Measurements from ENCODE around the gene EVA1C. TPM values are rescaled to one million over a fixed set of nuclear protein-coding genes. Genes with fewer than 3 reads are reported as not detected.
"Not testable (repeated sequence)": the region's sequence is repeated elsewhere in the genome, so short reads cannot be mapped to it uniquely, and the experiment has no call there.

Gene EVA1C
- total RNA-seq, 1 donor from 2014 or later, result 55.3 TPM

- not testable (repeated sequence) for DNase-seq (ENCODE audit: low spot score)
These were observed 21.8 kb upstream of the EVA1C start for GRCh38 chr21:32390537-32391224.

DNA sequence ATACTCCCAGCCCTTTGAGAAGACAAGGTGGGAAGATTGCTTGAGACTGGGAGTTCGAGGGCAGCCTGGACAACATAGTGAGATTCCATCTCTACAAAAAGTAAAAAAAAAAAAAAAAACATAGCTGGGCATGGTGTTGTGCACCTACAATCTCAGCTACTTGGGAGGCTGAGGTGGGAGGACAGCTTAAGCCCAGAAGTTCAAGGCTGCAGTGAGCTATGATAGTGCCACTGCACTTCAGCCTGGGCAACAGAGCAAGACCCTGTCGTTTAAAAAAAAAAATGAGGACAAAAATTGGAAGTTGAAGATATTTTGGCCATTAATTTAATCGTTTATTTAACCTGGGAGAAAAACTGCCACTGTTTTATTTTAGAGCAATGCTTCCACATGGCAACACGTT is 20.8 kb upstream of the EVA1C start:
- no peak for DNase-seq (ENCODE audit: low spot score)

DNA sequence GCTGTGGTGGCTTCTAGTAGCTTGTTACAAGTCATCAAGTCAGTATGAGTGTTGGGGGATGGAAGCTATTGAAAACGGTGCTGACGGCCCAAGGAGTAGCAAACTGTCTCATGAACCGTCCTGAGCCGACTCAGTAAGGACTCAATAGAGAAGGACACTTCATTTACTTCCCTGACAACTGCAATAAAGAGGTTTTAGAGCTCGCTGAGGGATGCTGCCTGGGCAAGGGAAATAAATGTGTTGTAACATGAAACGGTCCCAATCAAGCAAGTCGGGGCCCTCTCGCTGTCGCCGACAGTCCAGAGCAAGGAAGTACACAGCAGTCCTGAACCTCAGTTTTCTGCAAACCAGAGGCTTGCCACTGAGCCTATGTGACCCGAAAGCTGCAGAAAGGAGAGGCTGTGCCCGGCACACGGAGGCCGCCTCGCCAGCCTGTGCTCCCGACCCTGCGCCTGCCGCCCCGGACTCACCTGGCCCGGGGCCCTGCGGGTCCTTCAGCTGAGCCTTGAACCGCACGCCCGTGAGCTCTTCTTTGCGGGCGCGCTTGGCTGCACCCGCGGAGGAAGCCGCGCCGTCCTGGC is 20.1 kb upstream of the EVA1C start:
- DNase-seq (ENCODE audit: low spot score), result no peak

GRCh38 chr21:32392880-32393676 is 19.4 kb upstream of the EVA1C start, which contains the start of gene URB1:
Gene URB1 (minus strand): TSS chr21:32393012. CDS start chr21:32392910, 102 bp downstream.
- peak; percentile 97 for DNase-seq (ENCODE audit: low spot score)

- no peak for DNase-seq (ENCODE audit: low spot score)
These were observed 18.9 kb upstream of the EVA1C start for GRCh38 chr21:32393677-32394001.

DNA sequence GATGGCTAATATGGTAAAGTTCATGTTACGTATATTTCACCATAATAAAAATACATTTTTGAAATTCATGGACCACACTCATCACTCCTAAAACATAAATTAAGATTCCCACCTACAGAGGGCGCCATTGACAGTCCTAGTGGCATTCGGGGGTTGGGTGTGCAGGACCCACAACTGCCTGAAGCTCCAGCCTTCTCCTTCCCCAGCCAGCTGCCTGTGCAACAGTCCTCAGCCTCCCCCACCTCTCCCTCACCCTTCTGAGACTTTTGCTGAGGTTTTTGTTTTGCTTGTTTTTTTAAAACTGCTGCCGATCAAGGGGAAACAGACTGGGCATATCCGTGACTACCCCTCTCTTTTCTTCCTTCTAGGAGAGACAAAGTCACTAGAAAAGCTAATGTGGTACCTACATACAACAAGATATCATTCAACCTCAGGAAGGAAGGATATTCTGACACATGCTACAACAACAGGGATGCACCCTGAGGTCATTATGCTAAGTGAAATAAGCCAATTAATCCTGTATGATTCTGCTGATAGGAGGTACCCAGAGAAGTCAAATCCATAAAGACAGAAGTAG is 9.2 kb upstream of the EVA1C start:
- DNase-seq (ENCODE audit: low spot score), result no peak

DNA sequence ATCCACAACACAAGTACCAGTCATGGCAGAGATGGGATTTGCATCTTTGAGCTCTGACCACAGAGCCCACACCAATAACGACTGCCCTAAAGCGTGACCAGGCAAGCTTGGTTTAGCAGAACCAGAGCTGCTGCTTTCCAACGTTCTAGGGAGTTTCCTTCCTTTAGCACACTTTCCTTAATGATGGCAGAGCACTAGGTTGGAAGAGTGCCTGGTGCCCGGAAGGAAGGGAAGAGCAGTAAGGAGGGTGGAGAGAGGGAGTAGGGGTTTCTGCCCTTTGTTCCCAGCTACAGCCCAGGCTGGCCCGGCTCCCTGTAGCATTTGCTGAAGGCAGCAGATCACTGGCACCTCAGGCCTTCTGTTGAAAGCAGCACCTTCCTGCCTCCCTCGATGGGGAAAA is 6.1 kb upstream of the EVA1C start:
- DNase-seq (ENCODE audit: low spot score), result no peak

GRCh38 chr21:32410291-32410690 is 2.2 kb upstream of the EVA1C start:
- DNase-seq (ENCODE audit: low spot score), result no peak

DNA sequence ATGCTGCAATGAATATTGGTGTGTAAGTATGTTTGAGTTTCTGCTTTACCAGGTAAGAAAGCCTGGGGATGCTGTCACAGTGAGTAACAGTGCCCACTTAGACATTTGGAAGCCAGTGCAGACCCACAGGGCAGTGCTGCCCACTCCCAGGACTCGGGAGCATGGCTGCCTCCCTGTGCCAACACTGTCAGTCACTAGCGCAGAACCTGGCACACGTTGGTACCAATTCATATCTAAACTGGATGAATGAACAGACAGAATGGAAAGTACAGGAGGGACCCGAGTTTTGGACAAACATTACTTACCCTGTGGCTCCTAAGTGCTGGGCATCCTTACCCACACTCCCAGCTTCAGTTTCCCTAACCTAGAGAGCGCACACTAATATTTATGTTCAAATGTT is 1.6 kb upstream of the EVA1C start:
- no peak for DNase-seq (ENCODE audit: low spot score)

GRCh38 chr21:32411350-32412161 is 950 bp upstream of the EVA1C start:
- DNase-seq (ENCODE audit: low spot score), result peak; percentile 94

DNA sequence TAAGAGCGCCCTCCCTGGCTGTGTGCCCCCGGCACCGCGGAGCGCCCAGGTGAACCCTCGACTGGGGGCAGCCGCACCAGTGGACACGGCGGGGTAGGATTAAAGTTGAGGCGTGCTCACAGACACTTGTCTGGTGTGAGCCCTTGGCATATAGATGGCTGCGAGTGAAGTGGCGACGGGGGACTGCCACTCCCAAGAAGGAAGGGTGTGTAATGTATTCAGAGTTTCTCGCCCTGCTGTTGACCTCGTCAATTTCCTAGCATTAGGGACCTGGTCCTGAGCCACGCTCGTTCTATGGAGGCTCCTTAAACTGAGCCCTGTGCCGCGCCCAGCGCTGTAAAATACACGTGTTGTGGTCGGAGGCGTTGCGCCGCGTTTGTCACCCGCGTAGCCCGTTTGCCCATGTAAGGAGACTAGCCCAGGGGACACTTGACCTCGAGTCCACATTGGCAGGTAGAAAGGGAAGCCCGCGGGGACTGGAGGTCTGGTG is 554 bp downstream of the EVA1C start:
- DNase-seq (ENCODE audit: low spot score), result peak; percentile 58

DNA sequence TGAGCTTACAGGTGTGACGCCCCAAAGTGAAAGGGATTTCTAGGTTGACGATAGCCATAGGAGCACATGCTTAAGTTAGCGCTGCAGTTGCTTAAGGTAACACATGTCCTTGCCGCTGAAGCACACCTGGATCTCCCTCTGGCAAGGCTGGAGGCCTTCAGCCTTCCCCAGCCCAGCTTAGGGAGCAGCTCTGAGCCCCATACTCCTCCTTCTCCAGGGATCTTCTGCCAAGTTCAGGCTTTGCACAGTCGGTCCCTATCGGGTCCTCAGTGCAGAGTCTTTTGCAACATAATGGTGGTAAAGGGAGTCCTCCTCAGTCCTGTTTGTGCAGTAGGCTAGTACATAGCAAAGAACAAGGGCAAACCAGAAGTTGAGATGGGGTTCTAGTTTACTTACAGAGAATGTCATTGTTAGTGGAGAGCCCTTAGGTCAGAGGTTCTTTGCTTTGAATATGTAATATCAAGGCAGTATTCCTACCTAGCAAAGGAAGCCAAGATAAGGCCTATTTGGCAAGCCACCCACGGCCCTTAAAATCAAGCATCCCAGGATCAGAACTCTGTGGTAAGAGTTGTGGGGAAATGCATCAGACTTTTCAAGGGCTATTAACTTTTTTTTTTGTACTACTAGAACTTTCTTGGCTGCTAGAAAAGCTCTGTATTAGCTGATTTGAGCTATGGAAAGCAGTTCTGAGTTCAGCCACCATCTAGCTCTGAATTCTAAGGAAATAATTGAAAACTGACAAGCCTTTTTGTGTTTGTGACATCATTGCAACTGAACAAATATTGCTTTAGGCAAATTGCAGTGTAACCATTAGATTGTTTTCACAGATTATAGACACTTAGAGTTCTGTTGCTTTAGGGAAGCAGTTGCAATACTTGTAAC is 1.4 kb downstream of the EVA1C start:
- DNase-seq (ENCODE audit: low spot score), result no peak

DNA sequence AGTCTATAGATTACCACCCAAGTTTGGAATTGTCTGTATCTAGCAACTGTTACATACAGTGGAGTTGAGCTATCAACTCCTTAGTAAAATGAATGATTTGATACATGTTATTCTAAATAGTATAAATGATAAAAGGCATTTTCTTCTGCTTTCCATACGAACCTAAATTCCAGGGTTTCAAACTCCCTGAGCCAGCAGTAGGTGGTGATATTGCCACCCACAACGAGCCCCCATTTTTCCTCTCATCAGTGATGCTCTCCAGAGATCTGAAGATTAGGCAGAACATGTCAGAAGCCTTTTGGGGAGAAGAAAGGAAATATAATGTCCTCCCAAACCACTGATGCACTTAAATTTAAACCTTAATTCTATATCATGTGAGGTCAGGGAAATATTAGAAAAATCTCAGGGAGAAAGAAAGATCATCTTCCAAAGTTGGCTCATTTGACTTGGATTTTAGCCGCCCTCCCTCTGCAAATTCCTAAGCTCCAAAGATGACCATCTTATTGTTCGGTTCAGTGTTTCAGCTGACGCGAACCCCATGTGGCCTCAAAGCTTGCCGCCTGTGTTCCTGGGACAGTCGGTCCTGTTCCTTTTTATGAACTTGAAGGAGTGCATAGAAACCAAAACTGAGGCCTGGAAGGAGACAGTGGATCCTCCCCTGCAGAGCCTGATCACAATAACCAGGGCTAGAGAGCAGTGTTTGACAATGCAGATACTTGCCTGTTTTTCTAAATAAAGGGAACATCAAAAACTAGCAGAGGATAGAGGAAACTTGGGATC is 2.3 kb downstream of the EVA1C start:
- no peak for DNase-seq (ENCODE audit: low spot score)

DNA sequence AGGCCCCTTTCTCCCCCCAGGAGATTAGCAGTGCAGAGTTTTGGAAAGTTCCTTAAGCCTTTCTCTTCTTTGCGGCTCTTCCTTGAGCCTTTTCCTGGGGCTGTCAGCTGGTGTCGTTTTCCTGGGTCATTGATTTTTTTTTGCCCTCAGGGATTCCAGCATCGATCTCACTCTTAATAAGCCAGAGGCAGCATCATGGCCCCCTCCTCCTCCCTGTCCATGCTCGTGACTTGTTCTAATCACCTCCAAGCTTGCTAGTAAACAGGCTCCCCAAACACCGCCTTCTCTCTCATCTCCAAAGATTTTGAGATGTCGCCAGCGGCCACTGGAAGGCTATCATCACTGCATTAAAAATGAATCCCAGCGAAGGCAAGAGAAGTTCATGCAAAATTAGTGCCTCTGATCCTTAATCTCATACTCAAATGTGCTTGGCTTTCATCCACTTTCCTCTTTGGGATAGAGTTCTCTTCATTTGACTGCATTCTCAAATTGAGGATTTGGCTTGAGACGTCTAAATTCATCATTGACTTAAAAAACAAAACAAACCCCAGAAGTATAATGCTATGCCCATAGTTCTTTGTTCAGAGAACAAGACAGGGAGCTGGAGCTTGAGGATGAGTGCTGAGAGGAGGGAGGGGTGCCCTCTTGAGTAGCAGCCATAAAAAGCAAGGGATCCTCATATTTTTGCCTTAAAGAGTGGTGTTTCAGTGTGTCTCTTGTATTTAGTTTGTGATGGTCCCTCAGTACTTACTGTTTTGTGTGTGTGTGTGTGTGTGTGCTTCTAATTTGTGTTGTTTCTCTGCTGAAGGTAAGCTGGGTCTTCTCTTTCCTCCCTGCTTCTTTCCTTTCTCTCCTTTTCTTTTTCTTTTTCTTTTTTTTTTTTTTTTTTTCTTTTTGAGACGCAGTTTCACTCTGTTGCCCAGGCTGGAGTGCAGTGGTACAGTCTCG is 3.2 kb downstream of the EVA1C start:
- DNase-seq (ENCODE audit: low spot score), result no peak

DNA sequence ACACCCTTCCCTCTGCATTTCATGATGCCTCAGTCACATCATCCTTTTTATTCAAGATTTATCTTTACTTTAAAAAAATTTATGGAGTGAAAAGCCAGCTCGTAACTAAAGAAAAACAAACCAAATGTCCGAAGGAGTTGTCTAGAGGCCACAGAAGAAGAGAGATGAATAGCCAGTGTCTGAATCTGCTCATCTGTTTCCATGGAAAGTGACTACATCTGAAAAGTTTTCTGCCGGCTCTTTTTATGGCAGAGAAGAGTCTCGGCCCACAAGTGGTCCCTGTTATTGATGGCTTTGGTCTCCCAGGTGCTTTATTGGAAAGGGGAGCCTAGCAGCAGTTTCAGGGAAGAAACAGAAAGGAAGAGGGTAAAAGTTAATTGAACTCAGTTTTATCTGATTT is 5.6 kb downstream of the EVA1C start:
- no peak for DNase-seq (ENCODE audit: low spot score)

- DNase-seq (ENCODE audit: low spot score), result no peak
These were observed 9.6 kb downstream of the EVA1C start for GRCh38 chr21:32422064-32422463.

- DNase-seq (ENCODE audit: low spot score), result no peak
These were observed 11.0 kb downstream of the EVA1C start for GRCh38 chr21:32423320-32424190.

DNA sequence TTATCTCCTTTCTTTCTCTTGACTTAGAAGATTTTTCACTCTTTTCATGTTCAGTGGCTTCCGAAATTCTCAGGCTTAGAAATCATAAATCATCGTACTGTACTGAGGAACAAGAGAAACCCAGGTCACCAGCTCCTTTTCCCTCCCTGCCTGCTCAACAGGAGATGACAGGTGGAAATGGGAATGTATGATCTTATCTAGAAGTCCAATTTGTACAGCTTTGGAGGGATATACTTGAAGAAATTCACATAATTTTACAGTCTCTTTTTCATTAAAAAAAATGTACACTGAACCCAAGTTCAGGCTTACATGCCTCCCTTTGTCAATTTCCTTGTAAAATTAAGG is 11.7 kb downstream of the EVA1C start:
- no peak for DNase-seq (ENCODE audit: low spot score)

Data from ureter (tissue), 1 donor.